GM19395 (cell line): ENCODE results near the gene FABP6.
A peak's percentile ranks its signal among the peaks of the same experiment; 100 is the strongest.
"Not testable (repeated sequence)": the region's sequence is repeated elsewhere in the genome, so short reads cannot be mapped to it uniquely, and the experiment has no call there.

Source experiments
- ATAC-seq: cut with Tn5 transposase; IDR thresholded peaks from one replicate; pipeline ENCODE4 v1.9.1; 2021; ENCODE audit warnings: mild to moderate bottlenecking, moderate library complexity; ENCODE audit not compliant: unreplicated experiment

The FABP6 gene, protein sequence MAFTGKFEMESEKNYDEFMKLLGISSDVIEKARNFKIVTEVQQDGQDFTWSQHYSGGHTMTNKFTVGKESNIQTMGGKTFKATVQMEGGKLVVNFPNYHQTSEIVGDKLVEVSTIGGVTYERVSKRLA

GRCh38 chr5:160229190-160229742, at the start of gene FABP6:
Gene FABP6 (plus strand): TSS chr5:160229506. CDS start chr5:160229558, 52 bp downstream.
- ATAC-seq, result no peak

DNA sequence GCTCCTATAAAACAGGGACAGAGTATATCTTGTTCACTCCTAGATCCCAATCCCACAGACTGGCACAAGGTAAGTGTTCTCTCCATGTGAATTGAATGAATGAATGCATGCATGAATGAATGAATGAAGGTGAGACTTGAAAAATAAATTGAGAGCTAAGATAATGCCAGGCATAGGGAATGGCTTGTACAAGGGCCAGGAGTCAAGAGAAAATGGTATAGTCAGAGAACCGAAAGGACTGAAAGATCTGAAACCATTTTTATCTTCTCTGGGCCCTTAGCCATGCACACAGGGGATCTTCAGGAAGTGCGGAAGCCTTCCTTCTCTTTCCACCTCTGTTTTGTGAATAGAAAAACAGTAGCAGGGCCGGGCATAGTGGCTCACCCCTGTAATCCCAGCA, 48.4 kb upstream of the FABP6 start:
- no peak for ATAC-seq

GRCh38 chr5:160181965-160182622, 47.2 kb upstream of the FABP6 start:
- no peak for ATAC-seq

- ATAC-seq, result no peak
Measured at GRCh38 chr5:160183075-160183474, 46.2 kb upstream of the FABP6 start.

DNA sequence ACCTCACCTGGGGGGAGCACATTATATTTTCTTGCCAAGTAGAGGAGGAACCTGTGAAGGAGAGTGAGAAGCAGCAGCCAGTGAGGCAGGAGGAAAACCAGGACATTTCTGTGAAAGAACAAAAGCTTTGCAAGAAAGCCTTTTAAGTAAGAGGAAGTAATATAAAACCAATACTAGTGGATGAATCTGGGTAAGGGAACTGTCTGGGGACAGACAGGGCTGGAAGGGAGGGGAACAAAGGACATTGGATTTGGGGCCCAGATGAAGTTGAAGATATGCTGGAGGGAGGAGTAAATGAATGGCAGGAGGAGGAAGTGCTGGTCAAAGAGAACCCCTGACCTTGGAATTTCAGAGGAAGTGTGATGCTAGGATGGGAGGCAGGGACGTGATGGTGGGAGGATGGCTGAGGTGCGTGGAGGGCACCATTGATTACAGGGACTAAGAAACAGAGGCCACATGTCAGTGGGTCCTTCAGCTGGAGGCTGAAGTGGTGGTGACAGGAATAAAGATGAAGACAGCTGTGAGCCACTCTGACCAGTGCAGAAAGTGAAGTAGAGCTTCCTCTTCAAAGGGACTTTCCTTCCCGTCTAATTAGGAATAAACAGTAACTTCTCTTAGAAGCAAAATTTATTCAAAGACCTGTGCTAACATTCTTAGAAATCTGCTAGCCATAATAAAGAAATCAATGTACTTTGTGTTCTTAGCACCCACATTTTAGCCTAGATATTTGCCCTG, 43.5 kb upstream of the FABP6 start:
- ATAC-seq, result no peak

GRCh38 chr5:160186480-160186879, 42.8 kb upstream of the FABP6 start:
- ATAC-seq, result no peak

DNA sequence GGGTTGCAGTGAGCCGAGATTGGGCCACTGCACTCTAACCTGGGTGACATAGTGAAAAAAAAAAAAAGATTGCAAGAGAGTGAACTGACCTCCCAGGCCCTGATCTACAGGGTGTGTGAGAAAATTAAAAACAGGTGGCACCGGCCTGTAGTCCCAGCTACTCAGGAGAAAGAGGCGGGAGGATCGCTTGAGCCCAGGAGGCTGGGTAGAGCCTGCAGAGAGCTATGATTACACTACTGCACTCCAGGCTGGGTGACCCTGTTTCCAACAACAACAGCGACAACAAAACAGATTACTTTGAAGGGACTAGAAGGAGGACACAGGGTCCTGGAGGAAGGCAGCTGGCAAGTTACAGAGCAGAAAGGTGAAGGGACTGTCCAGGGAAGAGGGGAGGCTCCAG, 42.2 kb upstream of the FABP6 start:
- no peak for ATAC-seq

- ATAC-seq, result no peak
Measured at GRCh38 chr5:160188141-160189015, 40.9 kb upstream of the FABP6 start.

DNA sequence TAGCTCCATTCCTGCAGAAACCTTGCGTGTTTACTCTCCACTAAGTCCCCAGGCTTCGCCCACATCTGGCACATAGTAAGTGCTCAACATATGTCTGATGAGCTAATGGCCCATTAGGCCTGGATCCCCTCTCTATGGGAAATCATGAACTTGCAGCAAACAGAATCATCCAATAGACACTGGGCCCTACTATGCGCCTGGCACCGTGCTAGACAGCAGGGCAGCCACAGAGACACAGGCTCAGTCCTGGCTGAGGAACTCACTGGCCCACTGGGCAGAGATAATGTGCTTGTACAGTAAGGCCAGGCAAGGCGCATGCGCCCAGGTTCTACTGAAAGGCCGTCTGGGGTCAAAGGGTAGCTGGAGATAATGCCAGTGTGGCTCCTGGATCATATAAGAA, 36.9 kb upstream of the FABP6 start:
- ATAC-seq, result no peak

GRCh38 chr5:160193076-160193475, 36.2 kb upstream of the FABP6 start:
- not testable (repeated sequence) for ATAC-seq

GRCh38 chr5:160193790-160194189, 35.5 kb upstream of the FABP6 start:
- not testable (repeated sequence) for ATAC-seq

- ATAC-seq, result no peak
Measured at GRCh38 chr5:160197341-160198144, 31.8 kb upstream of the FABP6 start.

DNA sequence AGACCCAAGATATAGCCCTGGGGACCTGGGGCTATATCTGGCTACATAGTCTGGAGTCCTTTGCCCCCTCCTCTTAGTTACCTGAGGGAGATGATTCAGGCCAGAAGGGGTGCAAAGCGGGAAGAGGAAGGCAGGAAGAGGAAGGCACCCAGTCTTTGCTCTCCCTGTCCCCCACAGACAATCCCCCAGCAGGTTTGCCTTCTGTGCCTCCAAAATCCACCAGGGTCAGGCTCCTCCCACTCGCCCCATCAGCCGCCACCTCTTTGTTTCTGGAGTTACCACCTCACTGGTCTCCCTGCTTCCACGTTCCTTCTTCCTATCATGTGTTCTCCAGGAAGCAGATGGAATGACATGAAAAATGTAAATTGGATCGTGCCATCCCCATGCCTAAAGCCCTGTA, 31.2 kb upstream of the FABP6 start:
- no peak for ATAC-seq

DNA sequence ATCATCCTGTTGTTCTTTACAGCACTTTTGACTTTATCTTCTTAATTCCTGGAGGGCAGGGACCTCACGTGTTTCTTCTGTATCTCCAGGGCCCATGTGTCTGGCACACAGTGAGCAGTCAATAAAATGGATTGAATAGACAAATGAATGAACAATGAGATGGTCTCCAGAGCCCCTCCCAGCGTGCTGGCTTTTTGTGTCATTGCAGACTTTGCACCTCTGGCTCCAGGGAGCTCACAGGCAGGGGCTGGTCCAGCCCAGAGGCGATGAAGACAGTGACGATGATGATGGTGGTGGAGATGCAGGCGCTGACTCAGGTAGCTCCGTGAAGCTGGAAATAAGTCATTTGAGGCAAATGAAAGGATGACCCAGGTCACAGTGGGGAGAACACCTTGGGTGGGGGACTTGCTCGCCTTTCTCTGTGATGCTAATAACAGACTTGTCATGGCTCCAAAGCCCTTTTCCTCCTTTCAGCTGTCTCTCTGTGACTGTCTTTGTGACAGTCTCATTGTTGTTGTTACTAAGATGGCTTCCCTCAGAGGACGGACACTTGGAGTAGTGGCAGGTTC, 30.4 kb upstream of the FABP6 start:
- peak; percentile 3 for ATAC-seq

DNA sequence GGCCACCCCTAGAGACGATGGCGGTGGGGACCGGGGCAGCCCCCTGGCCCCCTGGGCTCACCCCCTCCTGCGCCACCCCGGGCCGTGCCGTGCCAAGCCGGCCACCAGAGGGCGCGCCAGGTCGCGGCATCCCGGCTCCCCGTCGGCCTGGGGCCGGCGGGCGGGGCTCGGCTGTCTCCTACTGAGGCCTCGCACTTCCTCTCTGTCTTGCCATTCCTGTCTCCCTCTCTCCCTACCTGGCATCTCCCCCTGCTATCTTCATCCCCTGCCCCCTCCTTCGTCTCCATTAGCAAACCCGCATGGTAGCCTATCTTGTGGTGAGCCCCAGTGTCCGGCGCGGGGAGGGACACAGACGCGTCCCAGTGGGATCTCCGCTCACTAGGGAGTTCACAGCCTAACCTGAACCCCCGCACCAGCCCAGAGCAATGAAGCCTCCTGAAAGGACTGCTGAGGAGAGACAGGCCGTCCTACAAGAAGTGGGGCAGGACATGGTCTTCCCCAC, 29.8 kb upstream of the FABP6 start:
- peak; percentile 91 for ATAC-seq

GRCh38 chr5:160207061-160207460, 22.2 kb upstream of the FABP6 start:
- no peak for ATAC-seq

DNA sequence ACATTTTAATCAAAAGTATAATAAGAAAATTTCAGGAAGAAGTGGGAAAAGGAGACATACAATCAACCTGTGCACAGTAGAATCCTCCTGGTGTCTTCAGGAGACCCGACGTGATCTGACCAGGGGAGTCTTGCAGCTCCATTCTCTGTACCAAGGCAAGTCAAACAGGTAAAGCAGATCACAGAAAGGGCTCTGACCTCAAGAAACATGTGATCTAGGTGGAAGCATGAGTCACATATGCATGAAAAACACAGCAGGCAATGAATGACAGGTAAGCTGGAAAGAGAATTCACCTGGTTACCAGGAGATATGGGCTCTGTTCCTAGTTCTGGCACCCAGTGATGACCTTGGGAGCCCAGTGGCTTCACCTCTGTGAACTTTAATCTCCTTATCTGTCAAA, 19.4 kb upstream of the FABP6 start:
- no peak for ATAC-seq

GRCh38 chr5:160210606-160211005, 18.7 kb upstream of the FABP6 start:
- ATAC-seq, result no peak

- ATAC-seq, result no peak
Measured at GRCh38 chr5:160211352-160211751, 18.0 kb upstream of the FABP6 start.

- ATAC-seq, result no peak
Measured at GRCh38 chr5:160213537-160213936, 15.8 kb upstream of the FABP6 start.
